Transverse colon (tissue), 3 donors: Measurements from ENCODE around the gene CYP3A7.

Source experiments
- CTCF ChIP-seq, 5 experiments: fragments of 200-600 bp in 3 of 5; fragments of 450-650 bp in 2 of 5; sonication (generic) in 3 of 5; IDR thresholded peaks; 1 replicate in 2 of 5; 2 replicates in 3 of 5; pipeline ENCODE4 v1.5.1; 2016 to 2017; ENCODE audit warnings: antibody characterized with exemption in 5 of 5, inconsistent platforms in 3 of 5, mild to moderate bottlenecking in 2 of 5, moderate library complexity in 1 of 5
- POLR2A ChIP-seq: fragments of 450-650 bp; IDR thresholded peaks from one replicate; pipeline ENCODE4 v1.6.1; 2016; ENCODE audit warnings: antibody characterized with exemption, mild to moderate bottlenecking, moderate library complexity

DNA sequence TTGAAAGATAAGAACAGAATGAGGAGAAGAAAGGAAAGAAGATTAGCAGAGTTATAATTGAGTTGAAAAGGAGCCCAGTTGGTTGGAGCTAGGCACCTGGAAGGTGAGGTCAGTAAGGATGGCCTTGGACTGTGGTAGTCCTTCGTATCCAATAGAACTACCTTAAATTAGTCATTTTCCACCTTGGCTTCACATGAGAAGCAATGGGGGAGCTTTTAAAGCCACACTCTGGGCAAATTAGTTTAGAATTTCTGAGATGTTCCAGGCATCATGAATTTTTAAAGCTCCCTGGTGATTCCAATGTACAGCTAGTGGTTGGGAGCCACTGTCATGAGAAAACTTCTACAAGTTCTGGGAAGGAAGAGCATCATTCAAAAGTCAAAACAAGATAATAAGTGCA is 27.9 kb downstream of the CYP3A7 start:
- TF ChIP-seq CTCF (IDR thresholded peaks at IDR 0.05) (no peak), POLR2A (no peak)
